BJ (cell line): Measurements from ENCODE around the gene GPN1. TPM values are rescaled to one million over a fixed set of nuclear protein-coding genes. Genes with fewer than 3 reads are reported as not detected.

Source experiments
- CTCF ChIA-PET: fragments of 350-600 bp; formaldehyde crosslinking; extraction: SDS; loops from one replicate; lab custom pipeline; 2021; ENCODE audit warnings: antibody characterized with exemption, inconsistent platforms; lab: Yijun Ruan, JAX
- POLR2A ChIA-PET: fragments of 300-600 bp; sonication (Branson Sonifier 250); formaldehyde crosslinking; extraction: SDS; loops from one replicate; lab custom pipeline; 2021; ENCODE audit warnings: antibody characterized with exemption; lab: Charles Lee
- DNase-seq: peaks from one replicate; pipeline ENCODE4 v3.0.0-alpha.2; 2011; ENCODE audit warnings: low read depth
- H3K27me3 ChIP-seq: 2 replicates; pipeline ENCODE4 v1.6.0; 2011; ENCODE audit warnings: low read length; ENCODE audit not compliant: control insufficient read depth, insufficient read depth
- H3K36me3 ChIP-seq: 2 replicates; pipeline ENCODE4 v1.5.1; 2011; ENCODE audit warnings: low read length; ENCODE audit not compliant: control insufficient read depth, insufficient read depth
- H3K4me3 ChIP-seq: 2 replicates; pipeline ENCODE4 v1.5.1; 2011; ENCODE audit warnings: low read depth, mild to moderate bottlenecking, control low read depth, low read length
- CTCF ChIP-seq: IDR thresholded peaks from 2 replicates; pipeline ENCODE4 v1.5.1; 2011; ENCODE audit warnings: low read depth, mild to moderate bottlenecking, control low read depth, inconsistent platforms, low read length, moderate library complexity; ENCODE audit not compliant: insufficient read depth
- polyA plus RNA-seq: library from polyadenylated mRNA; depleted of rRNA; stranded (reverse); fragments of >200 nt; gene quantifications from 2 replicates; pipeline ENCODE4 v1.2.3, GENCODE V29; 2011; rRNA removed
- small RNA-seq: library from RNA; depleted of rRNA; stranded (forward); fragments of <200 nt; gene quantifications from one replicate; pipeline ENCODE3, GENCODE V24; 2012; ENCODE audit warnings: low replicate concordance, low read depth; ENCODE audit not compliant: insufficient read length

GPN1 gene
- polyA plus RNA-seq, 1 experiment: 40.8 TPM

- Histone ChIP-seq H3K4me3 (no peak overlapping the region), H3K27me3 (no peaks in the 10 kb centered on the region; the same call in 1 of the 2 replicates), H3K36me3 (peaks cover 9% of the 10 kb centered on the region)
- no peak for TF ChIP-seq CTCF
- POLR2A ChIA-PET: no interaction called here
- no peak for DNase-seq
- CTCF ChIA-PET: interaction anchor here (2.3 kb wide), 1 partner anchor 14 kb away, joined by 10 read pairs; no protein-coding TSS in a partner anchor
Measured at GRCh38 chr2:27690052-27690451, 61.2 kb downstream of the GPN1 start.

- Histone ChIP-seq H3K36me3 (no peaks in the 10 kb centered on the region), H3K27me3 (no peaks in the 10 kb centered on the region), H3K4me3 (no peak overlapping the region)
- TF ChIP-seq CTCF: no peak
- no peak for DNase-seq
- ChIA-PET POLR2A (no interaction called here), CTCF (interaction anchor here (2.4 kb wide), 1 partner anchor 14 kb away, joined by 12 read pairs; no protein-coding TSS in a partner anchor)
Measured at GRCh38 chr2:27697660-27698059, 68.8 kb downstream of the GPN1 start.

Small RNA genes lying within 50 kb of the gene (small RNA-seq; reads per million reads assigned to genes)
- gene RF00340: not detected

Other genes starting within 250 kb of the GPN1 start
- gene ZNF513, start 248.3 kb upstream of the GPN1 start, polyA plus RNA-seq: 8.4 and 12.2 TPM in 2 replicates
- 45.8 and 48.3 TPM in 2 replicates for gene PPM1G, start 219.5 kb upstream of the GPN1 start, polyA plus RNA-seq
- gene NRBP1, start 200.4 kb upstream of the GPN1 start, polyA plus RNA-seq: 234 and 270 TPM in 2 replicates
- 0.44 and 0.47 TPM in 2 replicates for gene KRTCAP3, start 186.7 kb upstream of the GPN1 start, polyA plus RNA-seq
- 19.0 and 20.3 TPM in 2 replicates for gene IFT172, start 139.3 kb upstream of the GPN1 start, polyA plus RNA-seq
- 6.9 and 8.9 TPM in 2 replicates for gene FNDC4, start 133.8 kb upstream of the GPN1 start, polyA plus RNA-seq
- gene GCKR, start 132.2 kb upstream of the GPN1 start, polyA plus RNA-seq: 0.47 and 0.54 TPM in 2 replicates
- gene ZNF512, start 46.0 kb upstream of the GPN1 start, polyA plus RNA-seq: 19.2 and 31.8 TPM in 2 replicates
- 0.58 and 0.86 TPM in 2 replicates for gene CCDC121, start within 50 bp of the GPN1 start, polyA plus RNA-seq
- 43.5 and 52.0 TPM in 2 replicates for gene SUPT7L, start 34.6 kb downstream of the GPN1 start, polyA plus RNA-seq
- 8.8 and 10.1 TPM in 2 replicates for gene SLC4A1AP, start 34.8 kb downstream of the GPN1 start, polyA plus RNA-seq
- gene MRPL33, start 142.7 kb downstream of the GPN1 start, polyA plus RNA-seq: 31.0 and 83.3 TPM in 2 replicates